Pancreas (tissue), 10 donors: Measurements from ENCODE around the gene ASB1. TPM values are rescaled to one million over a fixed set of nuclear protein-coding genes. Genes with fewer than 3 reads are reported as not detected.
A peak's percentile ranks its signal among the peaks of the same experiment; 100 is the strongest.

ENCODE experiments used
- ATAC-seq, 4 donors: fragments of 200-7000 bp; cut with Tn5 transposase; one replicate each; pipeline versions ENCODE4 v1.8.0 to v1.9.1; 2020; ENCODE audit warnings: mild to moderate bottlenecking in 4 of 4, moderate library complexity in 4 of 4
- DNase-seq, 6 donors: peaks; one replicate each; pipeline ENCODE4 v3.0.0-alpha.2; 2020
- FAIRE-seq: peaks from 2 replicates; lab custom pipeline; 2012; peaks lifted over from hg19 to GRCh38; lab: Jason Lieb, UNC
- H3K27ac ChIP-seq, 4 donors: fragments of 200-600 bp; sonication (generic); 1 replicate in 3 of 4; 2 replicates in 1 of 4; pipeline versions ENCODE4 v1.5.0 to v1.8.0; 2020
- H3K27me3 ChIP-seq, 4 donors: fragments of 200-600 bp; one replicate each; pipeline ENCODE4 v1.8.0; 2021
- H3K36me3 ChIP-seq, 3 donors: fragments of 200-600 bp; sonication (generic) in 1 of 3; one replicate each; pipeline versions ENCODE4 v1.5.0 to v1.8.0; 2020 to 2021
- H3K4me1 ChIP-seq, 3 donors: fragments of 200-600 bp; one replicate each; pipeline ENCODE4 v1.8.0; 2021
- H3K4me3 ChIP-seq, 4 donors: fragments of 200-600 bp; sonication (generic) in 2 of 4; one replicate each; pipeline versions ENCODE4 v1.5.0 to v1.8.0; 2020 to 2021
- H3K9me3 ChIP-seq, 4 donors: fragments of 200-600 bp; one replicate each; pipeline ENCODE4 v1.8.0; 2021
- CTCF ChIP-seq, 4 donors: fragments of 200-600 bp; sonication (generic) in 3 of 4; IDR thresholded peaks; one replicate each; pipeline versions ENCODE4 v1.5.0 to v1.8.0; 2021; ENCODE audit warnings: antibody characterized with exemption in 4 of 4
- WGBS, 2 donors: extraction: QIAGEN DNeasy Blood & Tissue Kit; methylation state at CpG; one replicate each; pipeline ENCODE4 v1.1.7; 2013; 5-methylcytosine and 5-hydroxymethylcytosine counted together
- intact Hi-C, 3 donors: fragments of 100-400 bp; cut with DNase I; formaldehyde crosslinking; loops; one replicate each; pipeline versions ENCODE4 v1.11.1 to v1.14.2; 2022
- polyA plus RNA-seq, 2 donors: library from polyadenylated mRNA; stranded (reverse); fragments of 200-250 nt; gene quantifications; one replicate each; pipeline ENCODE4 v1.2.3, GENCODE V29; 2013
- total RNA-seq, 6 donors: library from RNA; stranded (reverse); fragmentation: NEBNext Ultra II Directional in 4 of 6; extraction: Animal tissue kit (Norgen Biotek cat#: 25700) in 4 of 6; gene quantifications; one replicate each; pipeline versions ENCODE4 v1.2.1 to v1.2.4, GENCODE V29; 2021 to 2023
- donor health status: healthy with polysubstance abuse.
- donor health status: DM: no; HTN: no; CAD: no; lungs with moderate emphysema.
- donor health status: DM: no; HTN: no; CAD: no.
- donor health status: control.
- donor health status: control.
- donor health status: Bipolar disorder and iron deficiency.
- donor health status: DM: yes; HTN: yes; CAD: no.
- donor health status: DM: no; HTN: no; CAD: no.
- donor health status: DM: no; HTN: no; CAD: no.
- donor health status: DM: yes; HTN: yes; CAD: no.

Gene ASB1
- total and polyA plus RNA-seq, 8 donors = 11.3 to 25.1 (median 13.8) TPM

GRCh38 chr2:238380785-238381184 lies 45.9 kb upstream of the ASB1 start:
- FAIRE-seq = no peak
- Histone ChIP-seq H3K27me3 (no peaks in the 10 kb centered on the region), H3K4me1 (peaks cover 0 to 20% (median 8%) of the 10 kb centered on the region in 3 donors), H3K4me3 (no peak overlapping the region), H3K36me3 (no peaks in the 10 kb centered on the region), H3K9me3 (no peaks in the 10 kb centered on the region), H3K27ac (no peak overlapping the region)
- ATAC-seq = peak in 1 of 4 donors; percentile 22
- intact Hi-C loops = no loop called here
- 91 to 92% methylated on average over 1 of the region's 1 CpG for WGBS, 2 donors
- TF ChIP-seq CTCF (IDR thresholded peaks at IDR 0.05) = no peak
- DNase-seq = no peak

DNA sequence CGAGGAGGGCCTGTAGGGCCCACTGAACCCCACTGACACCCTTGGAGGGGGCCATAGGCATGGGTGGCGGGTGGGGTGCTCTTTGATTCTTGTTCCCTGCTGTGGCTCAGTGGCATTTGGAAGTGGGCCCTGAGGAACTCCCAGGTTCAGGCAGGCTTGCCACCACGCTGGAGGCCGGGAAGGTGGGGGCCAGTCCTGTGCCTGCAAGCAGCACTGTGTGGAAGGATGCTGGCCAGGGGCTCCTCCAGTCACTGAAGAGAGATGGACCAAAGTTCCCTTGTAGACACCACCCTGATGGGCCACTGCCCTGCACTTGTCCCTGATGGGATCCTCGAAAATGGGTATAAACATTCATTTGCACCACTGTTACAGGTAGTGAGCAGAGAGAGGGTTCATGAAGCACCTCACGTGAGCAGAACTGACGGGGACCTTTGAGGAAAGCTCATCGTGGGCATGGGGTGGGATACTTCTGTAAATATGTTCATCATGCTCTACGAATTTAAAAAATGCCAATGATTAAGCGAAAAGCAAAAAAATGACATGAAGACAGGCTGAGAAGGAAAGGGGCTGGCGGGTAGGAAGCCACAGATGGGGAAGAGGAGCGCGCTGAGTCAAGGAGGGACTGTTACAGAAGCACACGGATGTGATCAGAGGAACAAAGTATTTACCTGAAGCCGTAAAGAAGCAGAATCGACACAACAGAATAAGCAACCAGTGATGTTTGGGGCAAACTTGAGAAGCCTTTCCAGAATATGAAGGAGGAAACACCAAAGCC lies 45.2 kb upstream of the ASB1 start:
- no peak overlapping the region for H3K27ac ChIP-seq
- H3K9me3 ChIP-seq = no peaks in the 10 kb centered on the region
- 93 to 96% methylated on average over 16 of the region's 16 CpGs for WGBS, 2 donors
- intact Hi-C loops = no loop called here
- H3K27me3 ChIP-seq = no peaks in the 10 kb centered on the region
- DNase-seq = no peak
- H3K4me1 ChIP-seq = peaks cover 0 to 18% (median 8%) of the 10 kb centered on the region in 3 donors
- H3K36me3 ChIP-seq = no peaks in the 10 kb centered on the region
- no peak for TF ChIP-seq CTCF (IDR thresholded peaks at IDR 0.05)
- ATAC-seq = no peak
- no peak for FAIRE-seq
- H3K4me3 ChIP-seq = no peak overlapping the region

DNA sequence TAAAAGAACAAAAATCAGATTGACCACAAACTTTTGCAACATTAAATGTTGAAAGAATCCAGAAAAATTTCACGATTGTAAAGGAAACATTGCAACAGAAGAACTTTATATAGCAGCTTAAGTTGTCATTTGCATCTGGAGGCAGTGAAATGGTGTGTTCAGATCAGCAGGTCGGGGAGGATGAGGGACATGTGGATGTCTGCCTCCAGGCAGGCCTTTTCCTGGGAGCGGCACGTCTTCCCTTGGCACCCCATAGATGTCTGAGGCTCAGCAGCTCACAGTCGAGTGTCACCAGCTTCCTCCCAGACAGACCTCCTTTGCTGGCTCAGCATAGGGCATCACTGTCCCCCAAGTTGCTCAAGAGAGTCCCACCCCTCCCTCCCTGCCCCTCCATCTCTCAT lies 44.3 kb upstream of the ASB1 start:
- no peaks in the 10 kb centered on the region for H3K9me3 ChIP-seq
- no peak overlapping the region for H3K4me3 ChIP-seq
- WGBS, 2 donors = 89 to 93% methylated on average over 5 of the region's 5 CpGs
- intact Hi-C loops = no loop called here
- no peaks in the 10 kb centered on the region for H3K36me3 ChIP-seq
- H3K4me1 ChIP-seq = peaks cover 0 to 18% (median 8%) of the 10 kb centered on the region in 3 donors
- no peaks in the 10 kb centered on the region for H3K27me3 ChIP-seq
- no peak overlapping the region for H3K27ac ChIP-seq
- ATAC-seq (peak in 2 of 4 donors; percentile 7 to 26), FAIRE-seq (no peak), DNase-seq (no peak)
- no peak for TF ChIP-seq CTCF (IDR thresholded peaks at IDR 0.05)

- no peaks in the 10 kb centered on the region for H3K9me3 ChIP-seq
- DNase-seq = no peak
- H3K4me1 ChIP-seq = peaks cover 0 to 16% (median 2%) of the 10 kb centered on the region in 3 donors
- no peak for TF ChIP-seq CTCF (IDR thresholded peaks at IDR 0.05)
- H3K27me3 ChIP-seq = no peaks in the 10 kb centered on the region
- no peak for FAIRE-seq
- H3K36me3 ChIP-seq = no peaks in the 10 kb centered on the region
- H3K27ac ChIP-seq = no peak overlapping the region
- H3K4me3 ChIP-seq = no peak overlapping the region
- intact Hi-C loops = no loop called here
- 97 to 98% methylated on average over 5 of the region's 5 CpGs for WGBS, 2 donors
- no peak for ATAC-seq
These were observed 43.6 kb upstream of the ASB1 start for GRCh38 chr2:238383135-238383534.

- ATAC-seq (no peak), DNase-seq (no peak), FAIRE-seq (no peak)
- Histone ChIP-seq H3K4me3 (no peak overlapping the region), H3K27me3 (no peaks in the 10 kb centered on the region), H3K27ac (no peak overlapping the region), H3K4me1 (peaks cover 0 to 12% (median 0%) of the 10 kb centered on the region in 3 donors), H3K9me3 (no peaks in the 10 kb centered on the region), H3K36me3 (no peaks in the 10 kb centered on the region)
- 92 to 97% methylated on average over 7 of the region's 7 CpGs for WGBS, 2 donors
- TF ChIP-seq CTCF (IDR thresholded peaks at IDR 0.05) = no peak
- intact Hi-C loops = no loop called here
These were observed 42.9 kb upstream of the ASB1 start for GRCh38 chr2:238383743-238384380.
